Cardiac muscle cell (in vitro differentiated cells and primary cell): ENCODE measurements around the gene TJP3. TPM values are rescaled to one million over a fixed set of nuclear protein-coding genes. Genes with fewer than 3 reads are reported as not detected.
A peak's percentile ranks its signal among the peaks of the same experiment; 100 is the strongest.

Experiments
- DNase-seq, 2 donors: peaks; one replicate each; pipeline versions ENCODE4 v3.0.0 to v3.0.0-alpha.2; 2010 to 2017; ENCODE audit warnings: low read depth in 1 of 2, low spot score in 1 of 2
- H3K27ac ChIP-seq: fragments of 200-600 bp; sonication (generic); 2 replicates; pipeline ENCODE4 v1.5.1; 2016
- H3K27me3 ChIP-seq: fragments of 200-600 bp; sonication (generic); 2 replicates; pipeline ENCODE4 v1.6.0; 2016; ENCODE audit warnings: control low read depth
- H3K36me3 ChIP-seq: fragments of 200-600 bp; sonication (generic); 2 replicates; pipeline ENCODE4 v1.5.1; 2016; ENCODE audit warnings: control low read depth
- H3K4me1 ChIP-seq: fragments of 200-600 bp; sonication (generic); 2 replicates; pipeline ENCODE4 v1.8.1; 2017; ENCODE audit warnings: low read depth, mild to moderate bottlenecking, mixed run types
- H3K4me3 ChIP-seq: fragments of 200-600 bp; sonication (generic); 2 replicates; pipeline ENCODE4 v1.5.1; 2016; ENCODE audit warnings: mild to moderate bottlenecking
- H3K9me3 ChIP-seq: fragments of 200-600 bp; sonication (generic); 2 replicates; pipeline ENCODE4 v1.5.1; 2017; ENCODE audit warnings: low read depth, mild to moderate bottlenecking, control low read depth
- CTCF ChIP-seq: IDR thresholded peaks from 2 replicates; pipeline ENCODE4 v1.5.1; 2012; ENCODE audit warnings: low read depth, mild to moderate bottlenecking, low read length
- polyA plus RNA-seq: library from polyadenylated mRNA; unstranded; fragments of >200 nt; fragmentation: Nextera tagmentation; extraction: Ambion mirVana; gene quantifications from 2 replicates; pipeline ENCODE4 v1.2.1, GENCODE V29; 2016
- total RNA-seq: library from RNA; depleted of rRNA; stranded (reverse); fragments of >200 nt; gene quantifications from 2 replicates; pipeline ENCODE4 v1.2.3, GENCODE V29; 2016

Gene TJP3
- total and polyA plus RNA-seq, 2 experiments from 2014 or later, result 5.0 to 5.2 TPM

- H3K4me1 ChIP-seq, result no peaks in the 10 kb centered on the region
- no peaks in the 10 kb centered on the region for H3K36me3 ChIP-seq
- peak; percentile 40 to 68 for DNase-seq
- no peak overlapping the region for H3K4me3 ChIP-seq
- no peak for TF ChIP-seq CTCF
- H3K27me3 ChIP-seq, result no peaks in the 10 kb centered on the region
- H3K9me3 ChIP-seq, result no peaks in the 10 kb centered on the region
- no peak overlapping the region for H3K27ac ChIP-seq
Measured at GRCh38 chr19:3710265-3710812, 2.2 kb downstream of the TJP3 start.

GRCh38 chr19:3712663-3713611 lies 4.8 kb downstream of the TJP3 start:
- no peaks in the 10 kb centered on the region for H3K9me3 ChIP-seq
- H3K27ac ChIP-seq, result no peak overlapping the region
- no peak for DNase-seq
- H3K36me3 ChIP-seq, result no peaks in the 10 kb centered on the region
- no peaks in the 10 kb centered on the region for H3K4me1 ChIP-seq
- no peaks in the 10 kb centered on the region for H3K27me3 ChIP-seq
- H3K4me3 ChIP-seq, result no peak overlapping the region
- TF ChIP-seq CTCF, result no peak

GRCh38 chr19:3716147-3716668 lies 8.0 kb downstream of the TJP3 start:
- Histone ChIP-seq H3K4me1 (no peaks in the 10 kb centered on the region), H3K9me3 (no peaks in the 10 kb centered on the region), H3K36me3 (no peaks in the 10 kb centered on the region), H3K4me3 (no peak overlapping the region), H3K27me3 (no peaks in the 10 kb centered on the region), H3K27ac (no peak overlapping the region)
- no peak for TF ChIP-seq CTCF
- DNase-seq, result no peak

GRCh38 chr19:3719868-3720267 lies 11.7 kb downstream of the TJP3 start:
- Histone ChIP-seq H3K27ac (no peak overlapping the region), H3K4me3 (no peak overlapping the region), H3K9me3 (no peaks in the 10 kb centered on the region), H3K27me3 (peaks cover 19% of the 10 kb centered on the region), H3K4me1 (no peaks in the 10 kb centered on the region), H3K36me3 (no peaks in the 10 kb centered on the region)
- DNase-seq, result no peak
- no peak for TF ChIP-seq CTCF

GRCh38 chr19:3720349-3720917 lies 12.2 kb downstream of the TJP3 start:
- DNase-seq, result no peak
- no peak overlapping the region for H3K4me3 ChIP-seq
- TF ChIP-seq CTCF, result no peak
- H3K9me3 ChIP-seq, result no peaks in the 10 kb centered on the region
- no peak overlapping the region for H3K27ac ChIP-seq
- no peaks in the 10 kb centered on the region for H3K36me3 ChIP-seq
- H3K27me3 ChIP-seq, result peaks cover 19% of the 10 kb centered on the region
- H3K4me1 ChIP-seq, result no peaks in the 10 kb centered on the region
